Measurements from ENCODE around the gene PDGFB.

PDGFB gene

GRCh38 chr22:39244496-39245129 lies at the start of gene PDGFB:
Gene PDGFB (minus strand): TSS chr22:39244982. CDS start chr22:39243963, 1,019 bp downstream.
- DNase-seq = no peak

- no peak for DNase-seq
Measured at GRCh38 chr22:39293766-39294368, 49.1 kb upstream of the PDGFB start.

DNA sequence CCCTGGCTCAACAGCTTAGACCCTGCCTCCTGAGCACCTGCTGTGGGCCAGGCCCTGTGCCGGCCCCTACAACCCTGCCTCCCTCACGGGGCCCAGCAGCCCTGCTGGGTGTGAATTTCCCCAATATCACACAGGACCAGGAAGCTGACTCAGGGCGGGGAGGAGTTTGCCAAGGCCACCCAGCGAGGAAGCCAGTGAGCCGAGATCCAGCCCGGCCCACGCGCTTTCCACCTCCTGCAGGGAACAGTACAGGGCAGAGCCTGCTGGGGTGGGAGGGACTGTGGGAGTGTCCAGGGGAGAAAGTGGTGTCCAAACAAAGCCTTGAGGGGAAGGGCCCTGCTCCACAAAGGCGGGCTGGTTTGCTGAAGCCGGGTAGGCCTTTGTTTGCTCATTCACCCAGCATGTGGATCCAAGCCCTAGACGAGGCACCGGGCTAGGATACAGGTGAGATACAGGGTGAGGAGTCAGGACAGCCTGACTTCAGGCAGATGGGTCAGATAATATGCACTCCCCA lies 47.8 kb upstream of the PDGFB start:
- no peak for DNase-seq

DNA sequence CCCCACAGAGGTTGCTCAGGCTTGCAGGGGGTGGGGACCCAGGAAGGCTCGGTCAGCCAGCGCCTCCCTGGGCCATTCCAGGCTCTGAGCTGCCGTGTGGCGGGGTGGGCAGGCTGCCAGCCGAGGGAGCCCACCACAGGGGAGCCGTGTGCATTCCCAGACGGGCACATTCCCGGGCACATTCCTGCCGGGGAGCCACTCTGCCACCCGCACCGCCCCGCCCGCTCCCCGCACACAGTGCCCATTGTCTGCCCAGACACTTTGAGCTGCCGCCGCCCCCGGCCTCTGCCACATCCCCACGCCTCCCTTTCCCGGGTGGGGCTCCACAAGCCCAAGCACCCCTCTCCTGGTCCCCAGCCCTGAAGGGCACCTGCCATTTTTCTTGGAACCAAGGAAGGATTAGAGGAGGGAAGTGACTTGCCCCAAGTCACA lies 47.3 kb upstream of the PDGFB start:
- no peak for DNase-seq

GRCh38 chr22:39291523-39291922 lies 46.7 kb upstream of the PDGFB start:
- no peak for DNase-seq

- no peak for DNase-seq
Measured at GRCh38 chr22:39290724-39291161, 46.0 kb upstream of the PDGFB start.

DNA sequence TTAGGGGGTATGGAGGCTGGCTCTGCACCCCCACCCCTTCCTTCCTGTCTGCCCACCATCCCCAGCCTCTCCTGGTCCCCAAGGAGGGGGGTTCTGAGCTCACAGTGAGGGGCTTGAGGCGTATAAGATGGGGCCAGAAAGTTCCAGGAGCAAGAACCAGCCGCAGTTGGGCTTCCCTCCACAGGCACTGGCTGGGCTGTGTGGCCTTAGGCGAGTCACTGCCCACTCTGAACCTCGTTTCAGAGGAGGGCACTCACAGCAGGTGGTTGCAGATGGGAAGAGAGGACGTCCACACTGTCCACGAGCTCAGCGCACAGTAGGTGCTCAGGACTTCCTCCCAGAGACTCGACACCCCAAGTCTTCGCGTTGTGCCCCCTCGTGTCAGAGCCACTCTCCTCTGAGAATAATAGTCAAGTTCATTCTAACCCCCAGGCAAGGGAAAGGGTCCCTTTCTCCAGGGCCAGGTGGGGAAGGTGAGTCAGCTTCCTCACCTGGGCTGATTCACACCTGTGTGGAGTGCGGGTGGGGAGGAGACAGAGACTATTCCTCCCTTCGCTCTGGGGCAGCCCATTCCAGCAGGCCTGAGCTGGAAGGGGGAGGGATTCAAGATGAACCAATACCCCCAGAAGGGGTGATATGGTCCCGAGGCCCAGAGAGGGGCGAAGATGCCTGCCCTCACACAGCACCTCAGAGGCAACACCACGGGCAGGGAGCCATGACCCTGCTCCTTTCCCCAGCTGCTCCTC lies 45.4 kb upstream of the PDGFB start:
- DNase-seq = no peak

DNA sequence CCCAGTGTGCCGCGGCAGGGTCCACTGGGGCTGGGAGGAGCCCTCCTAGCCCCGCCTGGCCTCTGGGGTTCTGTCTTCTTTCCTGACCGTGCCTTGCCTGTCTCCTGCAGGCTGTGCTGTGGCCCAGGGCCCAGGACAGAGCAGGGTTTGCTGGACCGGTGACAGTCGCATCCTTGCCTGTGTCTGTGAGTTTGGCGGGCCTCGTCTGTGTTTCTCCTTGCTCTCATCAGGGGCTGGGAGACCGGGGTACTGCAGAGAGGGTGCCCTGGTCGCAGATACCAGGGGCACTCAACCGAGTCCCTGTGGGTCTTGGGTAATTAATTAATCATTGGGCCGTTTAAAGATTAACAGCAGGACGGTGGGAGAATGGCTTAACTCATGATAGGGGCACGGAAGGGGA lies 44.8 kb upstream of the PDGFB start:
- DNase-seq = no peak

- DNase-seq = no peak
Measured at GRCh38 chr22:39288135-39288898, 43.5 kb upstream of the PDGFB start.

DNA sequence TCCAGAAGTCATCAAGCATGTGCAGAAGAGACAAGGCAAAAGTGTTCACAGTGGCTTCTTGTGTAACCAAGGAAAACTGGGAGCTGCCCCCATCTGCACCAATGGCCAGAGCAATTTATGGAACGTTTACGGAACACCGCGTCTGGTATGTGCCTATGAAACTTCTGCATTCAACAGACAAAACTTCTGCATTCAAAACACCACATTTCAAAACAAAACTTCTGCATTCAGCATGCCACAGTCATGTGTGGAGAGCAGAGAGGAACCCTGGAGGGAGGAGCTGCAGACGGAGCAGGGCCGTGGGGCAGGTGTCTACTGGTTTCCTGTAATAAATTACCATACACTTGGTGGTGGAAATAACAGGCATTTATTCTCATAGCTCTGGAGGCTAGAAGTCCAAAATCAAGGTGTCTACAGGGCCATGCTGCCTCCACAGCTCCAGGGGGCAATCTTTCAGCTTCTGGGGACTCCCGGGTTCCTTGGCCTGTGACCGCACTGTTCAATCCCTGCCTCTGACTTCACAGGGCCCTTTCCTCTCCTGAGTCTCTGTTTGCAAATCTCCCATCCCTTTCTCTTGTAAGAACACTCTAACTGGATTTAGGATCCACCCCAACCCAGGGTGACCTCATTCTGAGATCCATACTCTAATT lies 42.4 kb upstream of the PDGFB start:
- no peak for DNase-seq

DNA sequence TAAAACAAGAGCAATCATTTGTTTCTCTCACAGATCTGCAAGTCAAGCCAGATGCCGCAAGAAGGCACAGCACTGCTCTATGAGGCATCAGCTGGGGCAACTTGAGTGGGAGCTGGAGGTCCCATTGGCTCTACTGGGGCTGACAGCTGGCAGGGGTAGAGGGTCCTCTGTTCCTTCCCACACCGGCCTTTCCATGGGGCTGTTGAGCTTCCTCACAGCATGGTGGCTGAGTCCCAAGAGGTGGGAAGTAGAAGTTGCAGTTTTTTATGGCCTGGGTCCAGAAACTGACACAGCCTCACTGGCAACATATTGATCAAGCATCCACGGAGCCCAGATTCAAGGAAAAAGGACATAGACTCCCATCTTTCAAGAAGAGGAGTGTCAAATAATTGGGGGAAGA lies 40.2 kb upstream of the PDGFB start:
- no peak for DNase-seq

GRCh38 chr22:39284142-39284980 lies 39.6 kb upstream of the PDGFB start:
- DNase-seq = no peak

- DNase-seq = no peak
Measured at GRCh38 chr22:39283322-39284141, 38.8 kb upstream of the PDGFB start.

DNA sequence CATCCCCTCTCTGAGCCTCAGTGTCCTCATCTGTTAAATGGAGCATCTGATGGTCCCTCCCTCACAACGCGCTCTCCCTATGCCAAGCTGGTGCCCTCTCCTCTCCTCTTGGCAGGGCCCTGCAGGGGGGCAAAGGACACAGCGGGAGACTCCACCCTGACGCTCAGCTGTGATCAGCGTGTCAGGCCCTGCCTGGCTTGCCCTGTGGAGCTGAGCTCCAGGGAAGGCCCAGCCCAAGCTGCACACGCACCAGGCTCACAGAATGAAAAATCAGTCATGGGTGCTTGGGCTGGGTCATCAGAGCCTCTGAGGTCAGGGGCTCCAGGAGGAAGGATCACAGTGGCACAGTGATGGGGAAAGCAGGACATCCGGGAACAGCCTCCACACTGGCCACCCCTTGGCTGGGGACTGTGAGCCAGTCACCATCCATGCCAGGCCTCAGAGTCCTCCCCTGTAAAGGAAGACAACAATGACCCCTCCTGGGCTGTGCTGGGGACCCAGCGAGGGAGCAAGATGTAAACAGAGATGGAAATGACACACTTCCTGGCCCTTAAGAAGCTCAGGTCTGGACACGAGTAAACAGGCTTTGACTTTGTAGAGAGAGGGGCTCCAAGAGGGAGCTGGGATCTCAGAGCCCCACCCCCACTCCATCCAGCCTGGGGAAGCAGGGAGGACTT lies 38.0 kb upstream of the PDGFB start:
- no peak for DNase-seq

DNA sequence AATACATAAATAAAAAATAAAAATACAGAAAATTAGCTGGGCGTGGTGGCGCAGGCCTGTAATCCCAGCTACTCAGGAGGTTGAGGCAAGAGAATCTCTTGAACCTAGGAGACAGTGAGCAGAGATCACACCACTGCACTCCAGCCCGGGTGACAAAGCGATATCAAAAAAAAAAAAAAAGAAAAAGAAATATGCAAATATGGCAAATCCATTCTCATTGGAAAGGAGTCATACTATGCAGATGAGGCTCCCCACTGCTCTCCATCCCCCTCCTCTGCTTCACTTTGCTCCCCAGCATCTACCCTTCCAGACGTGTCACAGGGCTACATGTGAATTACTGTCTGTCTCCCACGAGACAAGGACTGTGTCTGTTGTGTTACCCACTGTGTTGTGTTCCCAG lies 36.3 kb upstream of the PDGFB start:
- DNase-seq = no peak

GRCh38 chr22:39280250-39280649 lies 35.5 kb upstream of the PDGFB start:
- DNase-seq = no peak

DNA sequence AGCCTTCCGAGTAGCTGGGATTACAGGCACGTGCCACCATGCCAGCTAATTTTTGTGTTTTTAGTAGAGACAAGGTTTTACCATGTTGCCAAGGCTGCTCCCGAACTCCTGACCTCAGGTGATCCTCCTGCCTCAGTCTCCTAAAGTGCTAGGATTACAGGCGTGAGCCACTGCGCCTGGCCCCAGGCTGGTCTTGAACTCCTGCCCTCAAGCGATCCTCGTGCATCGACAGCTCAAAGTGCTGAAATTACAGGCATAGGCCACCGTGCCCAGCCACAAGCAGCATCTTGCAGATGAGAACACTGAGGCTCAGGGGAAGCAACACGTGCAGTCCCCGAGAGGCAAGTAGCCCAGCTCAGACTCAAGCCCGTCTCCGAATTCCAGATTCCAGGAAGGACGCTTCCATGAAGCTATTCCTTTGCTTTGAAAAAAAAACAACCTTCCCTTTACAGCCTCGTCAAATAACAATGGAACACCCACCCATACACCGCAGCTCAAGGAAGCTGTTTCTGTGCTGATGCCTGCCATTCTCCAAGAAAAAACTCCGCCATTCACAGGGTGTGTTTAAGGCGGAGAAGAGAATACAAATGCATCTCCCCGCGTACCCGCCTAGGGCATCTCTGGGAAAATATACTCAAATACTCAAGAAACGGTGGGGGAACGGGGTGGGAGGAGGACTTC lies 34.5 kb upstream of the PDGFB start:
- no peak for DNase-seq

DNA sequence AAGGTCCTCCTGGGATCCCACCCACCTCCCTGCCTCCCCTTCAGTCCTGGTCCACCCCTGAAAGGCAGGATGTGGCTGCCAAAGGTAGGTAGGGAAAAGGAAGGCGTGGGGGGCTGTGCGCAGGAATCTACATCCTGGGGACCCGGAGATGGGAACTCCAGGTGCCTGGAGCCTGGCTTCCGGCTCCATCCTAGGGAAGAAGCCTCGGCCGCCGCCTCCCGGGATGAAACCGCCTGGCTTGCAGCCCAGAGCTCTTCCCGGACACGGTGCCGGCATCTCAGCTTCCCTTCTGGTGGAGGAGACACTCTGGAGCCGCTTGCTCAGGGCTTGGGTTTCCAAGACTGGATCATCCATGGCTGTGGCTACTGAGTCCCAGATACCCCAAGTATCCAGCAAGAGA lies 33.3 kb upstream of the PDGFB start:
- peak; percentile 10 for DNase-seq

- no peak for DNase-seq
Measured at GRCh38 chr22:39277142-39277607, 32.4 kb upstream of the PDGFB start.
